ENCODE results near the gene AANAT. TPM values are rescaled to one million over a fixed set of nuclear protein-coding genes. Genes with fewer than 3 reads are reported as not detected.

The AANAT gene
- total RNA-seq (not detected), polyA plus RNA-seq (not detected), total RNA-seq (not detected)

DNA sequence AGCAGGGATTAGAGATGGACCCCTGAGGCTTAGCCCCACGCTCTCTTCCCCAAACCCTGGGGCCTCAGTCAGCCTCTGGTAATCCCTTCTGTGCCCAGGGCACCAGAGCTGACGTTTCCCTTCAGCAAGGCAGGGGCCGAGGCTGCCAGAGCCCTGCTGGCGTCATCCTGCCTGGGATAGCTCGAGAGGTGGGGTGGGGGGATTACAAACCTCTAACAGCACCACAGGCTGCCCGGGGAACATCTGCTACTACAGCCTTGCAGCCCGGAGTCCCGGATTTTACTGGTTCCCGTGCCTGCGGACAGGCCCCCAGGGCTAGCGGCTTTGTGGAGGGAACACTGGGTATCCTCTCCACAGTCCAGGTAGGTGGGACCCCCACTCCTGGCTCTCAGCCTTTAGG, at the start of gene AANAT:
Gene AANAT (plus strand): TSS at position 238 of the 400 bp plus-strand sequence. CDS start 1,144 bp downstream, outside the sequence.
- H3K27ac ChIP-seq (ENCODE audit: low read depth, low read length): no peak within 1 kb of the TSS
- H3K27me3 ChIP-seq (ENCODE audit: control insufficient read depth in 2 of 2, insufficient read depth in 2 of 2, low read length in 2 of 2): no peaks in the 10 kb centered on the region
- Mint-ChIP-seq H3K4me3 (no peak within 1 kb of the TSS), H3K27ac (peak within 1 kb of the TSS in 1 of 9 donors; percentile 63), H3K4me1 (peaks cover 0 to 9% (median 4%) of the 10 kb centered on the region in 7 donors), H3K27me3 (peaks cover 0 to 4% (median 0%) of the 10 kb centered on the region in 5 donors), H3K36me3 (peaks cover 0 to 5% (median 0%) of the 10 kb centered on the region in 5 donors), H3K9me3 (peaks cover 0 to 2% (median 0%) of the 10 kb centered on the region in 11 donors)
- peaks cover 0 to 19% (median 0%) of the 10 kb centered on the region in 3 experiments for H3K36me3 ChIP-seq (ENCODE audit: control insufficient read depth in 2 of 3, insufficient read depth in 3 of 3, low read length in 3 of 3)
- CTCF ChIA-PET: interaction anchor here (0.6 to 2.7 kb wide), 13 partner anchors 9 to 571 kb away, joined by 3 to 45 read pairs (median 5); partner anchors contain the start of genes RHBDF2 and TRIM65
- POLR2A ChIA-PET: interaction anchor here (0.5 to 1.3 kb wide), 4 partner anchors 17 to 62 kb away, joined by 3 to 5 read pairs (median 4); no protein-coding TSS in a partner anchor
- H3K4me3 ChIP-seq (ENCODE audit: low read length): no peak within 1 kb of the TSS
- no peaks in the 10 kb centered on the region for H3K4me1 ChIP-seq (ENCODE audit: control insufficient read depth in 2 of 2, insufficient read depth in 2 of 2, low read length in 2 of 2)
- ATAC-seq: no peak
- H3K9me3 ChIP-seq (ENCODE audit: control insufficient read depth in 2 of 3, low read length in 3 of 3): no peaks in the 10 kb centered on the region
- intact Hi-C loops (cut with micrococcal nuclease): loop anchor here (2.0 to 5.0 kb wide), 2 partner anchors 25 to 600 kb away; no protein-coding TSS in a partner anchor
- DNase-seq: no peak

DNA sequence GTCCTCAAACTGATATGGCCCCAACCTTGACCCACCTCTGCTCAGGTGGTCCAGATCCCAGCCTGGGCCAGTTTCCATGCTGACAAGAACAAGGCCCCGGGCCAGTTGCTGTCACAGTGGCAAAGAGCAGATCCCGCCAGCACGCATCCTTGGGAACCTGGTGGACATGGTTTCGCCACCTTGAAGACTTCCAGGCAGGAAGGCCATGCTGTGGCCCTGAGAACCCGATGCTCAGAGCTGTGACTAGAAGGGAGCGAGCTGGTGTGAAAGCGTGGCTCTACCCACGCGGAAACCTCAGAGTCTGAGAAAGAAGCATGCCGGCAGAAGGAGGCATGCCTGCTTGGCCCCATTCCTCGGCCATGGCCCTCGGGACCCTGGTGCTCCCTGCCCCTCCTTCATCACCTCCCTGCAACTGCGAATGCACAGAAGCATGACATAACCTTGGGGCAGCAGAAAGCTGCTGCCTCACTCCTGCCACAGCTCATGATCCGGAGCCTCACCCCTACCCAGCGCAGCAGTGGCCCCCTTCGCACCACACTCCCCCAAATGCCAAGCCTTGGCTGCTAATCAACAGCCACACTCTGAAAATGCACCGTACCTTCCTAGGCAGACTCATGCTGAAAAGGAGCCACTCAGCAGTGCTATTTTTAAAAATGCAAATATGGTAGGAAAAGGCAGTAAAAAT, 47.7 kb upstream of the AANAT start:
- DNase-seq: no peak
- Histone ChIP-seq H3K27ac (ENCODE audit: low read depth, low read length) (no peak overlapping the region), H3K4me3 (ENCODE audit: low read length) (no peak overlapping the region), H3K4me1 (ENCODE audit: control insufficient read depth in 2 of 2, insufficient read depth in 2 of 2, low read length in 2 of 2) (no peaks in the 10 kb centered on the region), H3K9me3 (ENCODE audit: control insufficient read depth in 2 of 3, low read length in 3 of 3) (no peaks in the 10 kb centered on the region), H3K27me3 (ENCODE audit: control insufficient read depth in 2 of 2, insufficient read depth in 2 of 2, low read length in 2 of 2) (no peaks in the 10 kb centered on the region), H3K36me3 (ENCODE audit: control insufficient read depth in 2 of 3, insufficient read depth in 3 of 3, low read length in 3 of 3) (peaks cover 0 to 11% (median 0%) of the 10 kb centered on the region in 3 experiments)
- H3K9me3 Mint-ChIP-seq: no peaks in the 10 kb centered on the region
- peak overlapping the region in 1 of 9 donors; percentile 54 for H3K27ac Mint-ChIP-seq
- ChIA-PET CTCF (no interaction called here), POLR2A (no interaction called here)
- H3K36me3 Mint-ChIP-seq: peaks cover 0 to 17% (median 0%) of the 10 kb centered on the region in 5 donors
- no peaks in the 10 kb centered on the region for H3K27me3 Mint-ChIP-seq
- peaks cover 8 to 32% (median 26%) of the 10 kb centered on the region in 7 donors for H3K4me1 Mint-ChIP-seq
- intact Hi-C loops (cut with micrococcal nuclease): no loop called here
- ATAC-seq: no peak
- H3K4me3 Mint-ChIP-seq: no peak overlapping the region

DNA sequence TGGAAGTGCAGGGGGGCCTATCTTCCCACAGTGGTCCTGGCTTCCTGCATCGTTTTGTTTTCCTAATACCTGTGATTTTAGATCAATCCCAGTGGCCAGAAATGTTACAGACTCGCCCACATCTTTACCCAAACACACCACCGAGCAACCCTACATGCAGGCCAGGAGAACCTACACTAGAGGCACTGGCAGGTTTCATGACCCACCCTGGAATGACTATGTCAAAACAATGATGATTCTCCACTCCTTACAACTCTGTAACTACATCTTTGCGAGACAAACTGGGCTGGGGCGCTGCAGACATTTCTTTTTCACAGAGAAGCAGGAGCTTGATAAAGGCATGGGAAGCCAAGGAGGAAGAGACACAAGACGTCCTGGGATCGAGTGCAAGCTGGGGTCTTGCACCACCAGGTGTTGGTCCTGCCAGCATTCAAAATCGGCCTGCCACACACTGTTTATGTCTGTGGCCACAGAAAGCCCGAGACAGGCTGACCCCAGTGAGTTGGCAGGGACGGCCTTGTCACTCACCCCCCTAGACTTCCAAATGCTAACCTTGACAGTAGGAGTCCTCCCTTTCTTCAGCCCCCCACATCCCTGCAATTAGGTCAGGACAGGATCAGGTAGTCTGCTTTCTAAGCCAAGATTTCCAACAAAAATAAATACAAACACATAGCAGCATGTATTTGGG, 46.9 kb upstream of the AANAT start:
- Mint-ChIP-seq H3K4me3 (no peak overlapping the region), H3K36me3 (peaks cover 0 to 19% (median 0%) of the 10 kb centered on the region in 5 donors), H3K4me1 (peaks cover 8 to 35% (median 26%) of the 10 kb centered on the region in 7 donors), H3K9me3 (no peaks in the 10 kb centered on the region), H3K27me3 (no peaks in the 10 kb centered on the region), H3K27ac (peak overlapping the region in 2 of 9 donors; percentile 54 to 82)
- Histone ChIP-seq H3K27me3 (ENCODE audit: control insufficient read depth in 2 of 2, insufficient read depth in 2 of 2, low read length in 2 of 2) (no peaks in the 10 kb centered on the region), H3K9me3 (ENCODE audit: control insufficient read depth in 2 of 3, low read length in 3 of 3) (no peaks in the 10 kb centered on the region), H3K4me1 (ENCODE audit: control insufficient read depth in 2 of 2, insufficient read depth in 2 of 2, low read length in 2 of 2) (no peaks in the 10 kb centered on the region), H3K36me3 (ENCODE audit: control insufficient read depth in 2 of 3, insufficient read depth in 3 of 3, low read length in 3 of 3) (peaks cover 0 to 11% (median 0%) of the 10 kb centered on the region in 3 experiments), H3K27ac (ENCODE audit: low read depth, low read length) (no peak overlapping the region), H3K4me3 (ENCODE audit: low read length) (no peak overlapping the region)
- intact Hi-C loops (cut with micrococcal nuclease): no loop called here
- ATAC-seq (no peak), DNase-seq (no peak)
- CTCF ChIA-PET: interaction anchor here (0.6 to 0.7 kb wide), 2 partner anchors 22 to 136 kb away, joined by 3 read pairs; no protein-coding TSS in a partner anchor
- POLR2A ChIA-PET: no interaction called here

- no peaks in the 10 kb centered on the region for H3K4me1 ChIP-seq (ENCODE audit: control insufficient read depth in 2 of 2, insufficient read depth in 2 of 2, low read length in 2 of 2)
- POLR2A ChIA-PET: no interaction called here
These were observed 46.4 kb upstream of the AANAT start for GRCh38 chr17:76421044-76421407.

DNA sequence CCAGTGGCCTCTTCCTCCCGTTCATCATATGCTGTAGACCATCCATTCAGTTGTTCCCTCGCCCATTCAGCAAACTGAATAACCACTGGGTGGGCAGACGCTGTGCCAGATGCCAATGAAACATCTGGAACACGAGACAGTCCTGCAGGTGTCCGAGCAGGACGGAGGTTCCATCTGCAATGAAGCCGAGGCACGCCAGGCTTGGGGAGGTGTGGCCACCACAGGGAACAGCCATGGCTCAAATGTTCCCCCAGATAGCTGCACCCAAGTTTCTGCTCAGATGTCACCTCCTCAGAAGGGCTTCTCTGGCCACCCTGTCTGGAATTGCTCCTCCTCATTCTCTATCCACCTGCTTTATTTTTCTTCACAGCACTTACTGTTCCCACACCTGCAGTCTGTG, 45.0 kb upstream of the AANAT start:
- Histone ChIP-seq H3K27ac (ENCODE audit: low read depth, low read length) (no peak overlapping the region), H3K4me3 (ENCODE audit: low read length) (no peak overlapping the region), H3K36me3 (ENCODE audit: control insufficient read depth in 2 of 3, insufficient read depth in 3 of 3, low read length in 3 of 3) (peaks cover 0 to 10% (median 0%) of the 10 kb centered on the region in 3 experiments), H3K4me1 (ENCODE audit: control insufficient read depth in 2 of 2, insufficient read depth in 2 of 2, low read length in 2 of 2) (no peaks in the 10 kb centered on the region), H3K9me3 (ENCODE audit: control insufficient read depth in 2 of 3, low read length in 3 of 3) (no peaks in the 10 kb centered on the region), H3K27me3 (ENCODE audit: control insufficient read depth in 2 of 2, insufficient read depth in 2 of 2, low read length in 2 of 2) (no peaks in the 10 kb centered on the region)
- CTCF ChIA-PET: no interaction called here
- Mint-ChIP-seq H3K27ac (no peak overlapping the region), H3K4me1 (peaks cover 11 to 41% (median 30%) of the 10 kb centered on the region in 7 donors), H3K36me3 (peaks cover 0 to 20% (median 0%) of the 10 kb centered on the region in 5 donors), H3K9me3 (no peaks in the 10 kb centered on the region), H3K4me3 (no peak overlapping the region), H3K27me3 (no peaks in the 10 kb centered on the region)
- DNase-seq (no peak), ATAC-seq (no peak)
- POLR2A ChIA-PET: no interaction called here
- intact Hi-C loops (cut with micrococcal nuclease): no loop called here

More at GRCh38 chr17:76421044-76421407, 46.4 kb upstream of the AANAT start:
- ATAC-seq (no peak), DNase-seq (no peak)
- H3K27ac ChIP-seq (ENCODE audit: low read depth, low read length): no peak overlapping the region
- H3K36me3 ChIP-seq (ENCODE audit: control insufficient read depth in 2 of 3, insufficient read depth in 3 of 3, low read length in 3 of 3): peaks cover 0 to 11% (median 0%) of the 10 kb centered on the region in 3 experiments
- H3K4me3 ChIP-seq (ENCODE audit: low read length): no peak overlapping the region
- H3K9me3 ChIP-seq (ENCODE audit: control insufficient read depth in 2 of 3, low read length in 3 of 3): no peaks in the 10 kb centered on the region
- Mint-ChIP-seq H3K27me3 (no peaks in the 10 kb centered on the region), H3K27ac (no peak overlapping the region), H3K4me3 (no peak overlapping the region), H3K36me3 (peaks cover 0 to 20% (median 0%) of the 10 kb centered on the region in 5 donors), H3K4me1 (peaks cover 8 to 36% (median 26%) of the 10 kb centered on the region in 7 donors), H3K9me3 (no peaks in the 10 kb centered on the region)
- intact Hi-C loops (cut with micrococcal nuclease): no loop called here
- no peaks in the 10 kb centered on the region for H3K27me3 ChIP-seq (ENCODE audit: control insufficient read depth in 2 of 2, insufficient read depth in 2 of 2, low read length in 2 of 2)
- CTCF ChIA-PET: interaction anchor here (0.6 to 0.7 kb wide), 3 partner anchors 10 to 136 kb away, joined by 3 read pairs; no protein-coding TSS in a partner anchor

DNA sequence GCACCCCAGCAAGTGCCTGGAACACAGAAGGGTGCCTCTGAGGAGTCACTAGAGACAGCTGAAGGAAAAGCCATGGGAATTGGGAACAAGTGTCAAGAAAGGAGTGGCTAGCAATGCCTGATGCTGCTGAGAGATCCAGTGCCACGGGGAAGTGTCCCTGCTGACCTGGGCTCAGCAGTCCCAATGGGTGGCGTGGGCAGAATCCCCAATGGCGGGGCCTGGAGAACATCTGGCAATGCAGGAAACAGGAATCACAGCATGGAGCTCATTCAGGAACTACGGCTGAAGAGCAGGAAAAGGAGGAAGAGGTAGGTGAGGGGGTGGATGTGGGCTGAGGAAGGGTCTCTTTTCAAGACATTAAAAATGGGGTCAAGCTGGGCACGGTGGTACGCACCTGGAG, 44.5 kb upstream of the AANAT start:
- no peak overlapping the region for H3K27ac Mint-ChIP-seq
- CTCF ChIA-PET: no interaction called here
- H3K4me3 Mint-ChIP-seq: peak overlapping the region in 1 of 10 donors; percentile 46

More for the DNA sequence above, 44.5 kb upstream of the AANAT start:
- H3K9me3 Mint-ChIP-seq: no peaks in the 10 kb centered on the region
- Histone ChIP-seq H3K27ac (ENCODE audit: low read depth, low read length) (no peak overlapping the region), H3K27me3 (ENCODE audit: control insufficient read depth in 2 of 2, insufficient read depth in 2 of 2, low read length in 2 of 2) (no peaks in the 10 kb centered on the region), H3K4me1 (ENCODE audit: control insufficient read depth in 2 of 2, insufficient read depth in 2 of 2, low read length in 2 of 2) (no peaks in the 10 kb centered on the region), H3K36me3 (ENCODE audit: control insufficient read depth in 2 of 3, insufficient read depth in 3 of 3, low read length in 3 of 3) (peaks cover 0 to 5% (median 0%) of the 10 kb centered on the region in 3 experiments), H3K4me3 (ENCODE audit: low read length) (no peak overlapping the region), H3K9me3 (ENCODE audit: control insufficient read depth in 2 of 3, low read length in 3 of 3) (no peaks in the 10 kb centered on the region)
- POLR2A ChIA-PET: no interaction called here
- intact Hi-C loops (cut with micrococcal nuclease): no loop called here
- ATAC-seq (no peak), DNase-seq (no peak)
- no peaks in the 10 kb centered on the region for H3K27me3 Mint-ChIP-seq
- H3K4me1 Mint-ChIP-seq: peaks cover 8 to 40% (median 26%) of the 10 kb centered on the region in 7 donors
- H3K36me3 Mint-ChIP-seq: peaks cover 0 to 17% (median 0%) of the 10 kb centered on the region in 5 donors

All from naive thymus-derived CD4-positive, alpha-beta T cell (primary cell).